CD14-positive monocyte (primary cell): ENCODE data around the gene TSNAX. TPM values are rescaled to one million over a fixed set of nuclear protein-coding genes. Genes with fewer than 3 reads are reported as not detected.

ENCODE experiments used
- DNase-seq, 3 donors: peaks; one replicate each; pipeline ENCODE4 v3.0.0-alpha.2; 2011 to 2022
- H2AFZ ChIP-seq: 2 replicates; pipeline ENCODE4 v1.6.0; 2012; ENCODE audit warnings: mild to moderate bottlenecking, low read depth, low read length, inconsistent platforms; ENCODE audit not compliant: insufficient read depth, poor library complexity, severe bottlenecking
- H3K27ac ChIP-seq, 2 donors: 1 replicate in 1 of 2; 2 replicates in 1 of 2; pipeline ENCODE4 v1.5.1; 2012 to 2013; ENCODE audit warnings: low read length in 2 of 2, control low read depth in 1 of 2, inconsistent platforms in 1 of 2, low read depth in 1 of 2, mild to moderate bottlenecking in 1 of 2
- H3K27me3 ChIP-seq, 2 donors: one replicate each; pipeline versions ENCODE4 v1.6.0 to v1.6.1; 2011 to 2013; ENCODE audit warnings: low read length in 2 of 2; ENCODE audit not compliant: control insufficient read depth in 2 of 2, insufficient read depth in 2 of 2
- H3K36me3 ChIP-seq, 2 donors: replicated peaks in 1 of 2; 1 replicate in 1 of 2; 2 replicates in 1 of 2; pipeline versions ENCODE4 v1.5.1 to v1.6.1; 2012 to 2013; ENCODE audit warnings: low read length in 2 of 2, control low read depth in 1 of 2, inconsistent platforms in 1 of 2, mild to moderate bottlenecking in 1 of 2; ENCODE audit not compliant: insufficient read depth in 2 of 2, control insufficient read depth in 1 of 2
- H3K4me1 ChIP-seq, 2 donors: 1 replicate in 1 of 2; 2 replicates in 1 of 2; pipeline versions ENCODE4 v1.5.1 to v1.6.1; 2012 to 2013; ENCODE audit warnings: low read length in 2 of 2, control low read depth in 1 of 2, inconsistent platforms in 1 of 2, mild to moderate bottlenecking in 1 of 2, moderate library complexity in 1 of 2; ENCODE audit not compliant: insufficient read depth in 2 of 2, control insufficient read depth in 1 of 2
- H3K4me2 ChIP-seq: replicated peaks from 2 replicates; pipeline ENCODE3; 2012; ENCODE audit warnings: low read length, moderate library complexity, mild to moderate bottlenecking; ENCODE audit not compliant: poor library complexity, severe bottlenecking; ENCODE audit errors: extremely low read depth
- H3K4me3 ChIP-seq, 3 experiments: fragments of 200-600 bp in 1 of 3; sonication (generic) in 1 of 3; replicated peaks in 1 of 3; 1 replicate in 2 of 3; 2 replicates in 1 of 3; pipeline ENCODE4 v1.5.1; 2011 to 2013; ENCODE audit warnings: low read length in 3 of 3, mild to moderate bottlenecking in 3 of 3, control low read depth in 2 of 3, low read depth in 2 of 3, inconsistent platforms in 1 of 3, moderate library complexity in 1 of 3
- H3K79me2 ChIP-seq: 2 replicates; pipeline ENCODE4 v1.6.0; 2012; ENCODE audit warnings: mild to moderate bottlenecking, control low read depth, inconsistent platforms, low read length, moderate library complexity; ENCODE audit not compliant: insufficient read depth
- H3K9ac ChIP-seq: 2 replicates; pipeline ENCODE4 v1.6.0; 2017; ENCODE audit warnings: low read length, mild to moderate bottlenecking; ENCODE audit not compliant: insufficient read depth, poor library complexity, severe bottlenecking
- H3K9me3 ChIP-seq, 2 donors: replicated peaks in 1 of 2; 1 replicate in 1 of 2; 2 replicates in 1 of 2; pipeline versions ENCODE4 v1.5.1 to v1.6.1; 2012 to 2013; ENCODE audit warnings: low read length in 2 of 2, control low read depth in 1 of 2; ENCODE audit not compliant: control insufficient read depth in 1 of 2, insufficient read depth in 1 of 2
- H4K20me1 ChIP-seq: 2 replicates; pipeline ENCODE4 v1.6.0; 2012; ENCODE audit warnings: mild to moderate bottlenecking, low read length, control low read depth, moderate library complexity; ENCODE audit not compliant: insufficient read depth
- H3K27ac Mint-ChIP-seq, 7 donors: one replicate each; pipeline ENCODE4 v1.8.0; 2020; ENCODE audit warnings: mild to moderate bottlenecking in 7 of 7, mixed read lengths in 7 of 7, moderate library complexity in 6 of 7, inconsistent platforms in 2 of 7
- H3K27me3 Mint-ChIP-seq, 3 donors: one replicate each; pipeline ENCODE4 v1.8.0; 2021 to 2022; ENCODE audit warnings: low read depth in 3 of 3, mild to moderate bottlenecking in 3 of 3, mixed read lengths in 3 of 3, moderate library complexity in 3 of 3, inconsistent platforms in 1 of 3
- H3K36me3 Mint-ChIP-seq, 2 donors: one replicate each; pipeline ENCODE4 v1.8.0; 2020; ENCODE audit warnings: mixed read lengths in 2 of 2, inconsistent platforms in 1 of 2, mild to moderate bottlenecking in 1 of 2
- H3K4me1 Mint-ChIP-seq: one replicate; pipeline ENCODE4 v1.8.0; 2020; ENCODE audit warnings: mild to moderate bottlenecking, mixed read lengths
- H3K4me3 Mint-ChIP-seq, 2 donors: one replicate each; pipeline ENCODE4 v1.8.0; 2020; ENCODE audit warnings: mild to moderate bottlenecking in 2 of 2, mixed read lengths in 2 of 2, moderate library complexity in 1 of 2
- H3K9me3 Mint-ChIP-seq, 7 donors: one replicate each; pipeline ENCODE4 v1.8.0; 2020 to 2022; ENCODE audit warnings: mixed read lengths in 7 of 7, mild to moderate bottlenecking in 6 of 7, moderate library complexity in 6 of 7, inconsistent platforms in 2 of 7
- CTCF ChIP-seq: fragments of 200-600 bp; IDR thresholded peaks from one replicate; pipeline ENCODE4 v1.8.0; 2022; ENCODE audit warnings: antibody characterized with exemption, mild to moderate bottlenecking
- WGBS: methylation state at CpG from one replicate; pipeline ENCODE4 v1.1.5; 2013; ENCODE audit warnings: missing lambda C conversion rate; ENCODE audit not compliant: insufficient coverage; 5-methylcytosine and 5-hydroxymethylcytosine counted together
- intact Hi-C, 2 donors: fragments of 100-400 bp; cut with micrococcal nuclease; formaldehyde crosslinking; loops; one replicate each; pipeline versions ENCODE4 v1.15.0 to v1.15.1; 2023
- polyA plus RNA-seq, 3 donors: library from polyadenylated mRNA; depleted of rRNA in 1 of 3; unstranded in 2 of 3; stranded (reverse) in 1 of 3; fragments of 300-500 nt in 2 of 3; fragments of >200 nt in 1 of 3; fragmentation: Illumina TruSeq in 2 of 3; gene quantifications; 1 replicate in 2 of 3; 2 replicates in 1 of 3; pipeline ENCODE4 v1.2.3, GENCODE V29; 2012 to 2021

Gene TSNAX
- polyA plus RNA-seq, 3 donors: 15.6 to 86.9 (median 82.0) TPM

- no peak for TF ChIP-seq CTCF
- Mint-ChIP-seq H3K27me3 (peaks cover 15 to 32% (median 26%) of the 10 kb centered on the region in 3 donors), H3K27ac (no peak overlapping the region), H3K9me3 (peaks cover 0 to 4% (median under 1%) of the 10 kb centered on the region in 7 donors), H3K4me1 (peaks cover 3% of the 10 kb centered on the region), H3K36me3 (no peaks in the 10 kb centered on the region), H3K4me3 (no peak overlapping the region)
- no peaks in the 10 kb centered on the region for H4K20me1 ChIP-seq
- no peaks in the 10 kb centered on the region for H3K79me2 ChIP-seq
- H3K27ac ChIP-seq: no peak overlapping the region
- intact Hi-C loops: no loop called here
- H3K4me3 ChIP-seq: no peak overlapping the region
- WGBS: no CpG with 5 or more reads among the region's 6 CpGs
- no peaks in the 10 kb centered on the region for H3K4me1 ChIP-seq
- H3K4me2 ChIP-seq: no peak overlapping the region
- H2AFZ ChIP-seq: no peak overlapping the region
- no peak for DNase-seq
- no peaks in the 10 kb centered on the region for H3K36me3 ChIP-seq
- peaks cover 21 to 41% of the 10 kb centered on the region in 2 donors for H3K27me3 ChIP-seq
- no peak overlapping the region for H3K9ac ChIP-seq
- H3K9me3 ChIP-seq: peaks cover 0 to 1% of the 10 kb centered on the region in 2 donors
These were observed 43.3 kb upstream of the TSNAX start for GRCh38 chr1:231485029-231485784.

- Histone ChIP-seq H3K79me2 (no peaks in the 10 kb centered on the region), H4K20me1 (no peaks in the 10 kb centered on the region), H3K4me3 (no peak overlapping the region), H2AFZ (no peak overlapping the region), H3K9me3 (no peaks in the 10 kb centered on the region), H3K4me2 (no peak overlapping the region), H3K9ac (no peak overlapping the region), H3K36me3 (no peaks in the 10 kb centered on the region), H3K4me1 (no peaks in the 10 kb centered on the region), H3K27me3 (peaks cover 21 to 30% of the 10 kb centered on the region in 2 donors), H3K27ac (no peak overlapping the region)
- no peak for TF ChIP-seq CTCF
- no peak overlapping the region for H3K27ac Mint-ChIP-seq
- peaks cover 0 to 2% (median 0%) of the 10 kb centered on the region in 7 donors for H3K9me3 Mint-ChIP-seq
- WGBS: 23% methylated on average over 1 of the region's 1 CpG
- peaks cover 3% of the 10 kb centered on the region for H3K4me1 Mint-ChIP-seq
- intact Hi-C loops: no loop called here
- no peaks in the 10 kb centered on the region for H3K36me3 Mint-ChIP-seq
- no peak overlapping the region for H3K4me3 Mint-ChIP-seq
- H3K27me3 Mint-ChIP-seq: peaks cover 13 to 21% (median 15%) of the 10 kb centered on the region in 3 donors
- peak in 1 of 3 donors; percentile 41 for DNase-seq
These were observed 41.5 kb upstream of the TSNAX start for GRCh38 chr1:231487019-231487418.
